Measurements from ENCODE around the gene MAP1B.

- no peak for TF ChIP-seq CTCF (IDR thresholded peaks at IDR 0.05; ENCODE audit: low read depth, low read length, missing input control)
- TF ChIP-seq ATF3 (IDR thresholded peaks at IDR 0.05) = no peak
- TF ChIP-seq JUND (IDR thresholded peaks at IDR 0.05) = no peak
- TF ChIP-seq REST (IDR thresholded peaks at IDR 0.05) = no peak
- TF ChIP-seq GABPA (IDR thresholded peaks at IDR 0.05 in 1 of 2, conservative IDR thresholded peaks at IDR 0.05 in 1 of 2) = no peak
- no peak for TF ChIP-seq MAX (IDR thresholded peaks at IDR 0.05)
- TF ChIP-seq YY1 (IDR thresholded peaks at IDR 0.05) = no peak
- no peak for TF ChIP-seq SP1 (IDR thresholded peaks at IDR 0.05)
- TF ChIP-seq EGR1 (IDR thresholded peaks at IDR 0.05; ENCODE audit: low read depth in 2 of 2) = no peak
- TF ChIP-seq ZBTB33 (IDR thresholded peaks at IDR 0.05) = no peak
- TF ChIP-seq FOXA1 (IDR thresholded peaks at IDR 0.05) = no peak
Measured at GRCh38 chr5:72194846-72195245, 87.6 kb downstream of the MAP1B start.
